ENCODE results near the gene PCDH1.

The PCDH1 gene

DNA sequence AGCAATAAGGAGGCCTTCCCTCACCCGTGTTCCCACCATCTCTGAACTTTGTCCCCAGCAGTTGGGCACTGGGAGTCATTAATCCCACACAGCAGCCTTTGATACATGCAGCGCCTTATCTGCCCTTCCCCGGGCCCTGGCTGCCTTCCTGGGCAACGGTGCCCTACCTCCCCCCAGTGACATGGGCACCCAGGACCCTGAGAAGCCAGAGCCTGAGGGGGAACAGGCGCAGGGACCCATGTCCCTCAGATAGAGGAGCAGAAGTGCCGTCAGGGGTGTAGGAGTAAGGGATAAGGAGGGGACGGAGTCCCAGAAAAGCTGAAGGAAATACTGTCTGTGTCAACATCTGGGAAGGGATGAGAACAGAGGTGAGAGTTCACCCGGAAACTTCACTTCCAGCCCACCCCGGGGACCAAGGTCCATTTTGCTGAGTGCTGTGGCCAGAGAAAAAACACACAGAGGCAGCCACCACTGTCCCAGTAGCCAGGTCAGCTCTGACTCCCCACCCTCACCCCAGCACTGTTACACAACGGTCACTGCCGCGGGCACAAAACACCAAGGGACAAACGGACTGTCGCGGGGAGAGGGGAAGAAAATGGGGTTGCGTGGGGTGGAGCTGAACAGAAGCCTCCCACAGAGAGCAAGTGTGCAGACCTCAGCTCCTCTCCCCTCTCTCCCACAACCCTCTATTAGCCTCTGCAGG is 3.8 kb downstream of the PCDH1 start:
- H3K27me3 ChIP-seq (ENCODE audit: control insufficient read depth, insufficient read depth, low read length): no peaks in the 10 kb centered on the region
- no peaks in the 10 kb centered on the region for H3K36me3 ChIP-seq (ENCODE audit: control insufficient read depth, insufficient read depth, low read length)
- H3K4me3 ChIP-seq (ENCODE audit: low read length): no peak overlapping the region
- WGBS (ENCODE audit: insufficient coverage, insufficient read length): no CpG with 5 or more reads among the region's 16 CpGs
- no peaks in the 10 kb centered on the region for H3K9me3 ChIP-seq (ENCODE audit: control insufficient read depth, insufficient read depth, low read length)
- DNase-seq (ENCODE audit: low read depth, low spot score): no peak
- H3K4me1 ChIP-seq (ENCODE audit: control insufficient read depth, insufficient read depth, low read length): peaks cover 21% of the 10 kb centered on the region
- H3K27ac ChIP-seq (ENCODE audit: low read length): no peak overlapping the region

DNA sequence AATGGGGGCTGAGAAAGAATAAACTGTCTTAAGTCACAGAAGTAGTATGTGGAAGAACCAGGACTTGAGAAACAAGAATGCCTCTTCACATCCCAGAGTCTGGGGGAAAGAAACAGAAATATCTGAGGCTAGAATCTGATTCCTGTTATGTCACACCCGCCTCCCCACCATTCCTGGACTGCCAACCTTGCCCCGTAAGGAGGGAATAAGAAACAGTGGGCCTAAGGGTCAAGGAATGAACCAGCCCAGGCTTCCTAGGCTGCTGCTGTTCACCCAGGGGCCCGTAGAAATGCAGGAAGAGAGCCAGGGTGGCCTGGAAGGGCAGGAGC is 4.3 kb downstream of the PCDH1 start:
- Histone ChIP-seq H3K27ac (ENCODE audit: low read length) (no peak overlapping the region), H3K4me1 (ENCODE audit: control insufficient read depth, insufficient read depth, low read length) (peaks cover 21% of the 10 kb centered on the region), H3K27me3 (ENCODE audit: control insufficient read depth, insufficient read depth, low read length) (no peaks in the 10 kb centered on the region), H3K4me3 (ENCODE audit: low read length) (no peak overlapping the region), H3K9me3 (ENCODE audit: control insufficient read depth, insufficient read depth, low read length) (no peaks in the 10 kb centered on the region), H3K36me3 (ENCODE audit: control insufficient read depth, insufficient read depth, low read length) (peaks cover 4% of the 10 kb centered on the region)
- no CpG with 5 or more reads among the region's 3 CpGs for WGBS (ENCODE audit: insufficient coverage, insufficient read length)
- DNase-seq (ENCODE audit: low read depth, low spot score): no peak

DNA sequence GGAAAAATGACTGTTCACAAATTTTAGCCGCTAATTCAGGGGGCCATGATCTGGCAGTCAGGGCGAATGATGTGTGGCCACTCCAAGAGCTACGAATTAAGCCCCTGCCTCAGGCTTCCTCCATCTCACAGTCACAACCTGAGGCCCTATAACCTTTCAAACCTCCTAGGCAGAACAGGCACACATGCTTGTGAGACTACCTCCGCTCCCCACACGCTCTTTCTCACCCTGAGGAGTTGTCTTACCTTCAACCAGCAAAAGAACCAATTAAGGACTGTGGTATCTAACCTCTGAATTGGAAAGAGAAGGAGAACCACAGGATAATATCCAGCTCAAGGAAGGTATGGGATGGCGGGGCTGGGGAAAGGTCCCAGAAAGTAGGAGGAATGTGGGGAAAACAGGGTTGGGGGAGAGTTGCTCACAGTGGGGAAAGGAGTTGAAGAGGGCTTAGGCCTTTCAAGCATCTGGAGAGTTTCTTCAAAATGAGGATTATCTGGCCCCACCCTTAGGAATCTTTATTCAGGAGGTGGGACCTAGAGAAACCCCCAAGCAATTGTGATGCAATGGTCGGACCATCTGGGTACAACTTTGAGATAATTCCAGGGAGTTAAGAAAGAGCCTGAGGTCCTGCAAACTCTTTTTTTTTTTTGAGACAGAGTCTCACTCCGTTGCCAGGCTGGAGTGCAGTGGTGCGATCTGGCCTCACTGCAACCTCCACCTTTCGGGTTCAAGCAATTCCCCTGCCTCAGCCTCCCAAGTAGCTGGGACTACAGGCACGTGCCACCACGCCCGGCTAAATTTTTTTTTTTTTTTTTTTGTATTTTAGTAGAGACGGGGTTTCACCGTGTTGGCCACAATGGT is 5.5 kb downstream of the PCDH1 start:
- no CpG with 5 or more reads among the region's 15 CpGs for WGBS (ENCODE audit: insufficient coverage, insufficient read length)
- DNase-seq (ENCODE audit: low read depth, low spot score): no peak
- no peak overlapping the region for H3K4me3 ChIP-seq (ENCODE audit: low read length)
- no peaks in the 10 kb centered on the region for H3K27me3 ChIP-seq (ENCODE audit: control insufficient read depth, insufficient read depth, low read length)
- H3K9me3 ChIP-seq (ENCODE audit: control insufficient read depth, insufficient read depth, low read length): no peaks in the 10 kb centered on the region
- peaks cover 23% of the 10 kb centered on the region for H3K4me1 ChIP-seq (ENCODE audit: control insufficient read depth, insufficient read depth, low read length)
- no peak overlapping the region for H3K27ac ChIP-seq (ENCODE audit: low read length)
- H3K36me3 ChIP-seq (ENCODE audit: control insufficient read depth, insufficient read depth, low read length): peaks cover 13% of the 10 kb centered on the region

DNA sequence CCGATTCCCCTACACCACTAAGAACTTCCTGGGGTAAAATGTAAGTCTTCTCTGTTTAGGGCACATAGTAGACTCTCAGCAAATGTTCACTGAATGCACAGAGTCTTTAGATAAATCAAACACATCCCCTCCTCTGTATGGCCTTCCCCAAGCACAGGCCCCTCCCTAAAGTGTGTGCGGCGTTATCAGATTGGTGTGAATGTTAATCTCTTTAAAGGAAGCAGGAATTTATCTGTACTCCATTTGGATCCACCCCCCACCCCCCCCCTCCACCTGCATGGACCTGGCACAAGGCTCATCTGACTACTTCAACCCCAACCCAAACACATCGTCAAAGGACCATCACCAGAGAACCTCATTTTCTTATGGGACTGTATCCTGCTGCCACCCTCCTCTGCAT is 6.3 kb downstream of the PCDH1 start:
- H3K36me3 ChIP-seq (ENCODE audit: control insufficient read depth, insufficient read depth, low read length): peaks cover 17% of the 10 kb centered on the region
- H3K27ac ChIP-seq (ENCODE audit: low read length): no peak overlapping the region
- H3K27me3 ChIP-seq (ENCODE audit: control insufficient read depth, insufficient read depth, low read length): no peaks in the 10 kb centered on the region
- no CpG with 5 or more reads among the region's 4 CpGs for WGBS (ENCODE audit: insufficient coverage, insufficient read length)
- no peak for DNase-seq (ENCODE audit: low read depth, low spot score)
- no peak overlapping the region for H3K4me3 ChIP-seq (ENCODE audit: low read length)
- H3K4me1 ChIP-seq (ENCODE audit: control insufficient read depth, insufficient read depth, low read length): peaks cover 20% of the 10 kb centered on the region
- no peaks in the 10 kb centered on the region for H3K9me3 ChIP-seq (ENCODE audit: control insufficient read depth, insufficient read depth, low read length)

DNA sequence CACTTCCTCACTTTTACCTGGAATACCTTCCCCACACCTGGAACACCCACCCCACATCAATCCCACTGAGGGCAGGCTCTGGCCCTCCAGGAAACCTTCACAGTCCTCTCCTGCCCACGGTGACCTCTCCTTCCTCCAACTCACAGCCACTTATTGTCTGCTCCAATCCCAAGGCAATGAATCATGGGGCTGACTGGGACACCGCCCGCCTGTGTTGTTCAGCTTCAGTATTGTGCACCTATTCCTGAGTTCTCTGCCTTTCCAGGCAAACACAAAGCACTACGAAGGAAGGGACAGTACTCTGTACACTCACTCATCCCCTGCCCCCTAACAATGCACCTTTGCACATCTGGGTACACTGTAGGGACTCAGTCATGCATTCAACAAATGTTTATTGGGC is 7.3 kb downstream of the PCDH1 start:
- WGBS (ENCODE audit: insufficient coverage, insufficient read length): no CpG with 5 or more reads among the region's 4 CpGs
- Histone ChIP-seq H3K36me3 (ENCODE audit: control insufficient read depth, insufficient read depth, low read length) (peaks cover 22% of the 10 kb centered on the region), H3K4me1 (ENCODE audit: control insufficient read depth, insufficient read depth, low read length) (peaks cover 20% of the 10 kb centered on the region), H3K4me3 (ENCODE audit: low read length) (no peak overlapping the region), H3K27ac (ENCODE audit: low read length) (no peak overlapping the region), H3K9me3 (ENCODE audit: control insufficient read depth, insufficient read depth, low read length) (no peaks in the 10 kb centered on the region), H3K27me3 (ENCODE audit: control insufficient read depth, insufficient read depth, low read length) (no peaks in the 10 kb centered on the region)
- DNase-seq (ENCODE audit: low read depth, low spot score): no peak

DNA sequence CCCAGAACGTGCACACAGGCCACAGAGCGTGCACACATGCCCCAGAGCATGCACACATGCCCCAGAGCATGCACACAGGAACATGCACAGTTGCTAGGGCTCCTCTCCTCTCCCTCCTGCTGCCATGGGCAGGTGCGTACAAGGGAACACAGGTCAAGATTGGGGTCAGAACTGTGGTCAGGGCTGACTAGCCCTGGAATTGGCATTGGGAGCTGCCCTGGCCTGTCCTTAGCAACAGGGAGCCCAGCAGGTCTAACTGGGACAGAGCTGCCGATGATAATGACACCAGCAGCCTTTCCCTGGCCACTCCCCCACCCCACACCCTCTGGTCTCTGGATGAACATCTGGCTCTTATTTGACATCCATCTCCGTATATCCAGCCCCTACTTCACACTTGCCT is 8.0 kb downstream of the PCDH1 start:
- Histone ChIP-seq H3K36me3 (ENCODE audit: control insufficient read depth, insufficient read depth, low read length) (peaks cover 29% of the 10 kb centered on the region), H3K4me3 (ENCODE audit: low read length) (no peak overlapping the region), H3K9me3 (ENCODE audit: control insufficient read depth, insufficient read depth, low read length) (no peaks in the 10 kb centered on the region), H3K27ac (ENCODE audit: low read length) (no peak overlapping the region), H3K27me3 (ENCODE audit: control insufficient read depth, insufficient read depth, low read length) (no peaks in the 10 kb centered on the region), H3K4me1 (ENCODE audit: control insufficient read depth, insufficient read depth, low read length) (peaks cover 20% of the 10 kb centered on the region)
- WGBS (ENCODE audit: insufficient coverage, insufficient read length): no CpG with 5 or more reads among the region's 5 CpGs
- no peak for DNase-seq (ENCODE audit: low read depth, low spot score)

DNA sequence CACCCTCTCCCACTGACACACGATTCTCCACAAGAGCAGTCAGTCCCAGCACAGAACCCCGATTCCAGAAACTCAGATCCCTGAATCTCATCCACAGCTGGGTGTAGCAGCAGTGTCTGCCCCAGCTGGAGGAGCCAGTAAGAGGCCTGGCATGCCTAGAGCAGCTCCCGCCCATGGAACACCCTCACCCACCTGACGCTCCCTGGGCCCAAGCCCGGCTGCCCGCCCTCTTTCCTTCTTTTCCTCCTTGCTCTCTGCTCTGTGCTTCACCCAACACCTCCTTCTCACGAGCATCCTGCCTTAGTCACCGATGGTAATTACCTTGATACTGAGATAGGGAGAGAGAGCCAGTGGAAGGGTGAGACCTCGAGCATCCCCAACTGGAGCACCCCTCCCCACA is 8.7 kb downstream of the PCDH1 start:
- no peak for DNase-seq (ENCODE audit: low read depth, low spot score)
- H3K9me3 ChIP-seq (ENCODE audit: control insufficient read depth, insufficient read depth, low read length): no peaks in the 10 kb centered on the region
- H3K4me3 ChIP-seq (ENCODE audit: low read length): no peak overlapping the region
- H3K27ac ChIP-seq (ENCODE audit: low read length): no peak overlapping the region
- peaks cover 36% of the 10 kb centered on the region for H3K36me3 ChIP-seq (ENCODE audit: control insufficient read depth, insufficient read depth, low read length)
- WGBS (ENCODE audit: insufficient coverage, insufficient read length): no CpG with 5 or more reads among the region's 9 CpGs
- H3K4me1 ChIP-seq (ENCODE audit: control insufficient read depth, insufficient read depth, low read length): peaks cover 17% of the 10 kb centered on the region
- H3K27me3 ChIP-seq (ENCODE audit: control insufficient read depth, insufficient read depth, low read length): no peaks in the 10 kb centered on the region

DNA sequence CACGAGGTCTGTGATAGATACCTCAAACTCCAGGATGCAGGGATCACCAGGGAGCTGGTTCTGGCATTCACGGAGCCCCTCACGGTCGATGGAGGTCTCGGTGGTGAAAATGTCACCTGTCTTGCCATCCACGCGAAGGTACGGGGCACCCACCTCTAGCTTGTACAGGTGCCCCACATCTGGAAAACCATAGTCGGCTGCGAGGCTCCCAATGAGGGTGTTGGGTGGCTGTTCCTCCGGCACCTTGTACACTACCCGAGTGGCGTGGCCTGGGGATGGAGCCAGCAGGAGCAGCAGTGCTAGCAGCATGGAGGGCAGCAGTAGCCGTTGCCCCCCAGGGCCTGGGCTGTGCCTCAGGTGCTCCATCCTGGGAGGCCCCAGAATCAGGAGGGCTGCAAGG is 9.2 kb downstream of the PCDH1 start:
- no peak for DNase-seq (ENCODE audit: low read depth, low spot score)
- H3K36me3 ChIP-seq (ENCODE audit: control insufficient read depth, insufficient read depth, low read length): peaks cover 39% of the 10 kb centered on the region
- H3K27me3 ChIP-seq (ENCODE audit: control insufficient read depth, insufficient read depth, low read length): no peaks in the 10 kb centered on the region
- H3K4me3 ChIP-seq (ENCODE audit: low read length): no peak overlapping the region
- H3K9me3 ChIP-seq (ENCODE audit: control insufficient read depth, insufficient read depth, low read length): no peaks in the 10 kb centered on the region
- no peak overlapping the region for H3K27ac ChIP-seq (ENCODE audit: low read length)
- peaks cover 14% of the 10 kb centered on the region for H3K4me1 ChIP-seq (ENCODE audit: control insufficient read depth, insufficient read depth, low read length)
- no CpG with 5 or more reads among the region's 14 CpGs for WGBS (ENCODE audit: insufficient coverage, insufficient read length)

DNA sequence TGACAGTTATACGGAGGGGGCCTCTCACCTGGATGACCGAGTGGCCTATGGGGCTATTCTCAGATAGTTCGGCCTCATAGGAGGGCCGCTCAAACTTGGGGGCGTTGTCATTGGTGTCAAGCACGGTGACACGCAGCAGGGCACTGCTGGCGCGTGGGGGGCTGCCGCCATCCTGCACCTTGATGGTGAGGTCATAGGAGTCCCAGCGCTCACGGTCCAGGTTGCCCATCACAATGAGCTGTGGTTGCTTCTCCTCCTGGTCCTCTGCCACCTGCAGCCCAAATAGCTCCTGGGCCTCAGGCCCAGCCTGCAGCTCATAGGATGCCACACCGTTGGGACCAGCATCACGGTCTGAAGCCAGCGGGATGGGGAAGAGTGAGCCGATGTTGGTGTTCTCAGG is 9.7 kb downstream of the PCDH1 start:
- Histone ChIP-seq H3K4me1 (ENCODE audit: control insufficient read depth, insufficient read depth, low read length) (peaks cover 14% of the 10 kb centered on the region), H3K27me3 (ENCODE audit: control insufficient read depth, insufficient read depth, low read length) (no peaks in the 10 kb centered on the region), H3K27ac (ENCODE audit: low read length) (no peak overlapping the region), H3K4me3 (ENCODE audit: low read length) (no peak overlapping the region), H3K36me3 (ENCODE audit: control insufficient read depth, insufficient read depth, low read length) (peaks cover 44% of the 10 kb centered on the region), H3K9me3 (ENCODE audit: control insufficient read depth, insufficient read depth, low read length) (no peaks in the 10 kb centered on the region)
- no CpG with 5 or more reads among the region's 16 CpGs for WGBS (ENCODE audit: insufficient coverage, insufficient read length)
- DNase-seq (ENCODE audit: low read depth, low spot score): no peak

DNA sequence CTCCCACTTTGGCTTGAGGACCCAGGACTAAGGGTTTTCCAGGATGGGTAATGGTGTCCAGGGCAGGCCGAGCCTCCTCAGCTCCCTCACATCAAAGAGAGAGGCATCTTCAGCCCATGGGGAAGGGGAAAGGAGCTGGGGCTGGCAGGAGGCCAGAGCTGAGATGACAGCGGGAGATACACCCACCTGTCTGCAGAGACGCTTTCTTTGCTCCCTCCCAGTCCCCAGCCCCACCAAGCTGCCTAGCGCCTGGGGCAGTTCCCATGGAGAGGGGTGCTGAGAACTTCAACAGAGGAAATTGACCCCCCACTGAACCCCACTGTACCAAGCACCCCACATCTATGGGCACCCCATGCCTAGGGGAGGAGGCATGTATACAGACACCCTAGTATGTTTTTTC is 10.6 kb downstream of the PCDH1 start:
- Histone ChIP-seq H3K27me3 (ENCODE audit: control insufficient read depth, insufficient read depth, low read length) (no peaks in the 10 kb centered on the region), H3K9me3 (ENCODE audit: control insufficient read depth, insufficient read depth, low read length) (no peaks in the 10 kb centered on the region), H3K36me3 (ENCODE audit: control insufficient read depth, insufficient read depth, low read length) (peaks cover 53% of the 10 kb centered on the region), H3K4me1 (ENCODE audit: control insufficient read depth, insufficient read depth, low read length) (peaks cover 14% of the 10 kb centered on the region), H3K4me3 (ENCODE audit: low read length) (no peak overlapping the region), H3K27ac (ENCODE audit: low read length) (no peak overlapping the region)
- DNase-seq (ENCODE audit: low read depth, low spot score): no peak
- WGBS (ENCODE audit: insufficient coverage, insufficient read length): no CpG with 5 or more reads among the region's 4 CpGs

DNA sequence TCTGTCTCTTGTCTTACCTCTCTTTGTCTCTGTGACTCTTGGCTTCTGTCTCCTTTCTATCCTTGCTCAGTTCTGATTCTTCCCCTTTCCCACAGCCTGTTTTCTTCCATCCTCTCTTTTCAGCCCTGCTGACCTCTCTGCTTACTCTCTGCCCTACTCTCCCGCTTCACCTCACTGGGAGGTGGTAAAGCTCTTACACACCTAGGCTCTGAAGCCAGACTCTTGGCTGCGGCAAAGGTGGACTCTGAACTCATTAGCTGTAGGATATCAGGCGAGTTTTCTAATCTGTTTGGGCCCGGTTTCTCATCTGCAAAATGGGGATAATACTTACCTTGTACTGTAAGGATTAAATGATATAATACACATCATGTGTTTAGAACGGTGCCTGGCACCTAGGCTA is 11.1 kb downstream of the PCDH1 start:
- Histone ChIP-seq H3K9me3 (ENCODE audit: control insufficient read depth, insufficient read depth, low read length) (no peaks in the 10 kb centered on the region), H3K27ac (ENCODE audit: low read length) (no peak overlapping the region), H3K27me3 (ENCODE audit: control insufficient read depth, insufficient read depth, low read length) (no peaks in the 10 kb centered on the region), H3K4me1 (ENCODE audit: control insufficient read depth, insufficient read depth, low read length) (peaks cover 10% of the 10 kb centered on the region), H3K4me3 (ENCODE audit: low read length) (no peak overlapping the region), H3K36me3 (ENCODE audit: control insufficient read depth, insufficient read depth, low read length) (peaks cover 55% of the 10 kb centered on the region)
- no CpG with 5 or more reads among the region's 5 CpGs for WGBS (ENCODE audit: insufficient coverage, insufficient read length)
- DNase-seq (ENCODE audit: low read depth, low spot score): no peak
